H1 (cell line): Measurements from ENCODE around the gene EEF1AKMT3. TPM values are rescaled to one million over a fixed set of nuclear protein-coding genes. Genes with fewer than 3 reads are reported as not detected.

ENCODE experiments used
- CTCF ChIA-PET: fragments of 300-600 bp; sonication (Branson Sonifier 250); formaldehyde crosslinking; loops from one replicate; lab custom pipeline; 2021; ENCODE audit not compliant: partially characterized antibody; lab: Charles Lee
- POLR2A ChIA-PET: fragments of 300-600 bp; sonication (Branson Sonifier 250); formaldehyde crosslinking; loops from one replicate; lab custom pipeline; 2021; ENCODE audit warnings: inconsistent platforms; ENCODE audit not compliant: partially characterized antibody; lab: Charles Lee
- DNase-seq, 2 experiments: peaks; one replicate each; pipeline versions ENCODE4 v3.0.0 to v3.0.0-alpha.2; 2010 to 2022; ENCODE audit warnings: low spot score in 2 of 2, low read depth in 1 of 2, mixed read lengths in 1 of 2
- FAIRE-seq: peaks from 2 replicates; lab custom pipeline; 2011; peaks lifted over from hg19 to GRCh38; lab: Jason Lieb, UNC
- H2AFZ ChIP-seq: 2 replicates; pipeline ENCODE4 v1.8.1; 2012; ENCODE audit warnings: low read length, inconsistent platforms
- H2AK5ac ChIP-seq: 2 replicates; pipeline ENCODE4 v1.6.1; 2013; ENCODE audit warnings: low read depth, low read length
- H2BK120ac ChIP-seq: replicated peaks from 2 replicates; pipeline ENCODE3; 2013; ENCODE audit warnings: low read depth, low read length, inconsistent platforms
- H2BK12ac ChIP-seq: 2 replicates; pipeline ENCODE4 v1.6.1; 2013; ENCODE audit warnings: low read depth, low read length
- H2BK15ac ChIP-seq: 2 replicates; pipeline ENCODE4 v1.6.1; 2013; ENCODE audit warnings: low read length
- H2BK20ac ChIP-seq: 2 replicates; pipeline ENCODE4 v1.6.1; 2013; ENCODE audit warnings: low read length
- H2BK5ac ChIP-seq: 2 replicates; pipeline ENCODE4 v1.6.1; 2013; ENCODE audit warnings: low read depth, low read length
- H3K14ac ChIP-seq: 2 replicates; pipeline ENCODE4 v1.6.1; 2013; ENCODE audit warnings: inconsistent platforms; ENCODE audit not compliant: insufficient read length
- H3K18ac ChIP-seq: 2 replicates; pipeline ENCODE4 v1.6.1; 2013; ENCODE audit warnings: low read length; ENCODE audit errors: extremely low read depth
- H3K23ac ChIP-seq: 2 replicates; pipeline ENCODE4 v1.6.1; 2013; ENCODE audit warnings: inconsistent platforms; ENCODE audit not compliant: insufficient read length
- H3K23me2 ChIP-seq: 2 replicates; pipeline ENCODE4 v1.6.1; 2013; ENCODE audit warnings: low read depth, low read length
- H3K27ac ChIP-seq: 2 replicates; pipeline ENCODE4 v1.6.1; 2011; ENCODE audit warnings: low read depth, low read length, inconsistent platforms
- H3K27me3 ChIP-seq, 4 experiments: replicated peaks in 1 of 4; 1 replicate in 1 of 4; 2 replicates in 3 of 4; pipeline versions ENCODE4 v1.6.1 to v1.8.1; 2011 to 2013; ENCODE audit warnings: low read length in 3 of 4, mild to moderate bottlenecking in 3 of 4, inconsistent platforms in 2 of 4, mixed read lengths in 2 of 4, moderate library complexity in 1 of 4; ENCODE audit not compliant: control insufficient read depth in 3 of 4, insufficient read depth in 3 of 4; ENCODE audit errors: extremely low read depth in 1 of 4
- H3K36me3 ChIP-seq, 4 experiments: 2 replicates each; pipeline versions ENCODE4 v1.6.1 to v1.8.1; 2011 to 2013; ENCODE audit warnings: mild to moderate bottlenecking in 4 of 4, low read length in 3 of 4, moderate library complexity in 2 of 4, control low read depth in 1 of 4, inconsistent platforms in 1 of 4; ENCODE audit not compliant: insufficient read depth in 4 of 4, control insufficient read depth in 2 of 4
- H3K4ac ChIP-seq: replicated peaks from 2 replicates; pipeline ENCODE3; 2013; ENCODE audit warnings: low read length, low read depth, mixed read lengths, inconsistent platforms; ENCODE audit not compliant: insufficient read length
- H3K4me1 ChIP-seq, 4 experiments: replicated peaks in 1 of 4; 1 replicate in 1 of 4; 2 replicates in 3 of 4; pipeline versions ENCODE4 v1.6.1 to v1.8.1; 2011 to 2013; ENCODE audit warnings: low read length in 3 of 4, inconsistent platforms in 2 of 4, mixed read lengths in 1 of 4; ENCODE audit not compliant: insufficient read depth in 4 of 4, control insufficient read depth in 3 of 4
- H3K4me2 ChIP-seq, 2 experiments: 2 replicates each; pipeline versions ENCODE4 v1.6.1 to v1.8.1; 2011 to 2013; ENCODE audit warnings: low read depth in 2 of 2, low read length in 2 of 2, control low read depth in 1 of 2, inconsistent platforms in 1 of 2, mild to moderate bottlenecking in 1 of 2; ENCODE audit not compliant: insufficient read depth in 1 of 2
- H3K4me3 ChIP-seq, 4 experiments: fragments of 200-600, 300-600 bp in 1 of 4; sonication (generic), shearing (Covaris generic), sonication (Bioruptor Twin) in 1 of 4; 2 replicates each; pipeline versions ENCODE4 v1.5.1 to v1.8.1; 2011 to 2016; ENCODE audit warnings: low read length in 4 of 4, low read depth in 3 of 4, control low read depth in 2 of 4, inconsistent platforms in 2 of 4, mild to moderate bottlenecking in 2 of 4, mixed read lengths in 1 of 4, moderate library complexity in 1 of 4; ENCODE audit not compliant: insufficient read depth in 2 of 4; ENCODE audit errors: extremely low read depth in 1 of 4
- H3K56ac ChIP-seq: replicated peaks from 2 replicates; pipeline ENCODE3; 2013; ENCODE audit warnings: low read depth, mild to moderate bottlenecking, mixed read lengths, low read length, inconsistent platforms; ENCODE audit not compliant: insufficient read length
- H3K79me1 ChIP-seq: 2 replicates; pipeline ENCODE4 v1.6.1; 2013; ENCODE audit warnings: low read depth, low read length, control low read depth
- H3K79me2 ChIP-seq, 2 experiments: 2 replicates each; pipeline versions ENCODE4 v1.6.1 to v1.8.1; 2012 to 2013; ENCODE audit warnings: low read length in 2 of 2, mild to moderate bottlenecking in 2 of 2, inconsistent platforms in 1 of 2; ENCODE audit not compliant: insufficient read depth in 2 of 2, control insufficient read depth in 1 of 2
- H3K9ac ChIP-seq, 4 experiments: replicated peaks in 1 of 4; 1 replicate in 1 of 4; 2 replicates in 3 of 4; pipeline versions ENCODE4 v1.6.1 to v1.8.1; 2011 to 2013; ENCODE audit warnings: low read depth in 3 of 4, low read length in 3 of 4, control low read depth in 2 of 4, mild to moderate bottlenecking in 2 of 4, moderate library complexity in 2 of 4, inconsistent platforms in 1 of 4; ENCODE audit errors: extremely low read depth in 1 of 4
- H3K9me3 ChIP-seq, 2 experiments: 2 replicates each; pipeline versions ENCODE4 v1.6.1 to v1.8.1; 2012 to 2013; ENCODE audit warnings: mild to moderate bottlenecking in 2 of 2, moderate library complexity in 2 of 2, control low read depth in 1 of 2, inconsistent platforms in 1 of 2, low read depth in 1 of 2, low read length in 1 of 2, mixed read lengths in 1 of 2; ENCODE audit not compliant: insufficient read depth in 2 of 2
- H4K20me1 ChIP-seq, 2 experiments: replicated peaks in 1 of 2; 2 replicates each; pipeline versions ENCODE3 to v1.8.1; 2011 to 2013; ENCODE audit warnings: inconsistent platforms in 2 of 2, low read length in 2 of 2, mild to moderate bottlenecking in 1 of 2; ENCODE audit not compliant: insufficient read depth in 2 of 2, control insufficient read depth in 1 of 2
- H4K5ac ChIP-seq: 2 replicates; pipeline ENCODE4 v1.6.1; 2013; ENCODE audit warnings: low read length, low read depth, mixed read lengths, inconsistent platforms; ENCODE audit not compliant: insufficient read length
- H4K8ac ChIP-seq: 2 replicates; pipeline ENCODE4 v1.8.0; 2013; ENCODE audit warnings: mild to moderate bottlenecking, moderate library complexity, low read length, inconsistent platforms; ENCODE audit not compliant: insufficient read depth; ENCODE audit errors: extremely low read depth
- H4K91ac ChIP-seq: replicated peaks from 2 replicates; pipeline ENCODE3; 2013; ENCODE audit warnings: low read length, mixed read lengths, inconsistent platforms; ENCODE audit not compliant: insufficient read length
- EGR1 ChIP-seq: IDR thresholded peaks from 2 replicates; pipeline ENCODE4 v1.6.1; 2011; ENCODE audit warnings: low read depth, low read length, borderline replicate concordance
- SP1 ChIP-seq: IDR thresholded peaks from 2 replicates; pipeline ENCODE4 v1.6.1; 2011; ENCODE audit warnings: low read depth, low read length
- WGBS, 2 experiments: shearing (Covaris generic) in 1 of 2; methylation state at CpG; one replicate each; pipeline versions ENCODE4 v1.1.6 to v1.1.7; 2013 to 2015; ENCODE audit warnings: low lambda C conversion rate in 2 of 2, mixed read lengths in 2 of 2, inconsistent platforms in 1 of 2, low coverage in 1 of 2, missing lambda C conversion rate in 1 of 2; ENCODE audit not compliant: insufficient replicate concordance in 2 of 2, insufficient coverage in 1 of 2, insufficient read length in 1 of 2; ENCODE audit errors: extremely low coverage in 1 of 2, missing lambda C conversion rate in 1 of 2; 5-methylcytosine and 5-hydroxymethylcytosine counted together
- polyA plus RNA-seq, 7 experiments: library from polyadenylated mRNA; depleted of rRNA in 3 of 7; stranded (reverse) in 5 of 7; unstranded in 2 of 7; fragments of >200 nt in 5 of 7; fragments of 200-250 nt in 2 of 7; gene quantifications; 1 replicate in 5 of 7; 2 replicates in 1 of 7; 4 replicates in 1 of 7; pipeline versions ENCODE4 v1.2.1 to v1.2.3, GENCODE V29; 2011 to 2013; ENCODE audit warnings: missing spikeins in 2 of 7, mixed read lengths in 2 of 7
- total RNA-seq: library from RNA; stranded (reverse); fragmentation: NEBNext Ultra II Directional; extraction: Animal tissue kit (Norgen Biotek cat#: 25700); gene quantifications from 2 replicates; pipeline ENCODE4 v1.2.1, GENCODE V29; 2021

Gene EEF1AKMT3
- total and polyA plus RNA-seq, 2 of the 8 experiments (the other 6 are each of a cell fraction or from before 2014, with no cell fraction given) = 3.1 to 4.4 TPM

GRCh38 chr12:57823131-57823907 lies 50.9 kb downstream of the EEF1AKMT3 start:
- Histone ChIP-seq H4K91ac (no peak overlapping the region), H2BK12ac (no peak overlapping the region), H3K9me3 (no peaks in the 10 kb centered on the region), H3K27ac (no peak overlapping the region), H2AK5ac (no peak overlapping the region), H3K4ac (no peak overlapping the region), H2BK20ac (no peak overlapping the region), H3K4me2 (no peak overlapping the region), H2AFZ (no peak overlapping the region), H3K23ac (no peak overlapping the region), H3K36me3 (peaks cover 27 to 67% (median 53%) of the 10 kb centered on the region in 4 experiments), H3K79me2 (no peaks in the 10 kb centered on the region; a peak in 1 of 4 replicates), H4K8ac (no peak overlapping the region), H2BK120ac (no peak overlapping the region), H3K18ac (no peak overlapping the region), H3K27me3 (no peaks in the 10 kb centered on the region), H3K4me3 (no peak overlapping the region), H3K79me1 (no peaks in the 10 kb centered on the region), H3K56ac (no peak overlapping the region), H3K23me2 (no peaks in the 10 kb centered on the region), H3K9ac (no peak overlapping the region), H4K5ac (no peak overlapping the region), H2BK15ac (no peak overlapping the region), H3K4me1 (no peaks in the 10 kb centered on the region), H3K14ac (no peak overlapping the region), H4K20me1 (peaks cover 14 to 17% of the 10 kb centered on the region in 2 experiments), H2BK5ac (no peak overlapping the region)
- POLR2A ChIA-PET = interaction anchor here (0.9 to 2.8 kb wide), 5 partner anchors 9 to 45 kb away, joined by 3 to 11 read pairs (median 4); partner anchors contain the start of gene CTDSP2
- CTCF ChIA-PET = interaction anchor here (0.9 to 8.6 kb wide), 3 partner anchors 39 to 80 kb away, joined by 3 to 94 read pairs (median 10); no protein-coding TSS in a partner anchor
- 91% methylated on average over 17 of the region's 17 CpGs; no CpG with 5 or more reads in 1 of the 2 experiments for WGBS, 2 experiments
- DNase-seq = no peak
- FAIRE-seq = no peak
- TF ChIP-seq EGR1 (no peak), SP1 (no peak)
